PFSK-1 (cell line): ENCODE results near the gene IL1RAP.

Experiments used
- FOXP2 ChIP-seq: optimal IDR thresholded peaks from 2 replicates; pipeline ENCODE3; 2011; ENCODE audit warnings: borderline replicate concordance, control low read depth, inconsistent platforms; ENCODE audit not compliant: insufficient read depth; ENCODE audit errors: extremely low read length, extremely low read depth
- POLR2AphosphoS5 ChIP-seq: IDR thresholded peaks from 2 replicates; pipeline ENCODE4 v1.6.1; 2012; ENCODE audit warnings: low read depth, mild to moderate bottlenecking, control low read depth, low read length, moderate library complexity
- SIN3A ChIP-seq: IDR thresholded peaks from 2 replicates; pipeline ENCODE4 v1.6.1; 2012; ENCODE audit warnings: mild to moderate bottlenecking, low read length, moderate library complexity, borderline replicate concordance; ENCODE audit not compliant: insufficient read depth
- TAF1 ChIP-seq: IDR thresholded peaks from 2 replicates; pipeline ENCODE4 v1.6.1; 2012; ENCODE audit warnings: low read length, control low read depth, borderline replicate concordance; ENCODE audit not compliant: insufficient read depth
- TF ChIP-seq, protein P1 (sequence below), 2 experiments: IDR thresholded peaks; 2 replicates each; pipeline versions ENCODE4 v1.6.1 to v1.8.0; 2011 to 2012; ENCODE audit warnings: low read depth in 2 of 2, low read length in 2 of 2, control low read depth in 1 of 2, inconsistent platforms in 1 of 2, mild to moderate bottlenecking in 1 of 2, moderate library complexity in 1 of 2; ENCODE audit not compliant: insufficient read depth in 1 of 2

- TF ChIP-seq, protein P1, sequence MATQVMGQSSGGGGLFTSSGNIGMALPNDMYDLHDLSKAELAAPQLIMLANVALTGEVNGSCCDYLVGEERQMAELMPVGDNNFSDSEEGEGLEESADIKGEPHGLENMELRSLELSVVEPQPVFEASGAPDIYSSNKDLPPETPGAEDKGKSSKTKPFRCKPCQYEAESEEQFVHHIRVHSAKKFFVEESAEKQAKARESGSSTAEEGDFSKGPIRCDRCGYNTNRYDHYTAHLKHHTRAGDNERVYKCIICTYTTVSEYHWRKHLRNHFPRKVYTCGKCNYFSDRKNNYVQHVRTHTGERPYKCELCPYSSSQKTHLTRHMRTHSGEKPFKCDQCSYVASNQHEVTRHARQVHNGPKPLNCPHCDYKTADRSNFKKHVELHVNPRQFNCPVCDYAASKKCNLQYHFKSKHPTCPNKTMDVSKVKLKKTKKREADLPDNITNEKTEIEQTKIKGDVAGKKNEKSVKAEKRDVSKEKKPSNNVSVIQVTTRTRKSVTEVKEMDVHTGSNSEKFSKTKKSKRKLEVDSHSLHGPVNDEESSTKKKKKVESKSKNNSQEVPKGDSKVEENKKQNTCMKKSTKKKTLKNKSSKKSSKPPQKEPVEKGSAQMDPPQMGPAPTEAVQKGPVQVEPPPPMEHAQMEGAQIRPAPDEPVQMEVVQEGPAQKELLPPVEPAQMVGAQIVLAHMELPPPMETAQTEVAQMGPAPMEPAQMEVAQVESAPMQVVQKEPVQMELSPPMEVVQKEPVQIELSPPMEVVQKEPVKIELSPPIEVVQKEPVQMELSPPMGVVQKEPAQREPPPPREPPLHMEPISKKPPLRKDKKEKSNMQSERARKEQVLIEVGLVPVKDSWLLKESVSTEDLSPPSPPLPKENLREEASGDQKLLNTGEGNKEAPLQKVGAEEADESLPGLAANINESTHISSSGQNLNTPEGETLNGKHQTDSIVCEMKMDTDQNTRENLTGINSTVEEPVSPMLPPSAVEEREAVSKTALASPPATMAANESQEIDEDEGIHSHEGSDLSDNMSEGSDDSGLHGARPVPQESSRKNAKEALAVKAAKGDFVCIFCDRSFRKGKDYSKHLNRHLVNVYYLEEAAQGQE (IDR thresholded peaks at IDR 0.05; ENCODE audit: insufficient read depth in 1 of 2, low read depth in 2 of 2, low read length in 2 of 2), result no peak
- TF ChIP-seq TAF1, result no peak
- TF ChIP-seq POLR2AphosphoS5, result no peak
- TF ChIP-seq SIN3A, result no peak
- TF ChIP-seq FOXP2, result no peak
Observed at GRCh38 chr3:190497811-190498210, 16.1 kb upstream of the IL1RAP start.
